ENCODE results near the gene PPARD.

The PPARD gene

GRCh38 chr6:35358086-35358485 is 15.7 kb downstream of the PPARD start:
- no peak for DNase-seq

GRCh38 chr6:35359346-35359743 is 17.0 kb downstream of the PPARD start:
- no peak for DNase-seq

- DNase-seq, result no peak
Observed at GRCh38 chr6:35359744-35360348, 17.5 kb downstream of the PPARD start.

DNA sequence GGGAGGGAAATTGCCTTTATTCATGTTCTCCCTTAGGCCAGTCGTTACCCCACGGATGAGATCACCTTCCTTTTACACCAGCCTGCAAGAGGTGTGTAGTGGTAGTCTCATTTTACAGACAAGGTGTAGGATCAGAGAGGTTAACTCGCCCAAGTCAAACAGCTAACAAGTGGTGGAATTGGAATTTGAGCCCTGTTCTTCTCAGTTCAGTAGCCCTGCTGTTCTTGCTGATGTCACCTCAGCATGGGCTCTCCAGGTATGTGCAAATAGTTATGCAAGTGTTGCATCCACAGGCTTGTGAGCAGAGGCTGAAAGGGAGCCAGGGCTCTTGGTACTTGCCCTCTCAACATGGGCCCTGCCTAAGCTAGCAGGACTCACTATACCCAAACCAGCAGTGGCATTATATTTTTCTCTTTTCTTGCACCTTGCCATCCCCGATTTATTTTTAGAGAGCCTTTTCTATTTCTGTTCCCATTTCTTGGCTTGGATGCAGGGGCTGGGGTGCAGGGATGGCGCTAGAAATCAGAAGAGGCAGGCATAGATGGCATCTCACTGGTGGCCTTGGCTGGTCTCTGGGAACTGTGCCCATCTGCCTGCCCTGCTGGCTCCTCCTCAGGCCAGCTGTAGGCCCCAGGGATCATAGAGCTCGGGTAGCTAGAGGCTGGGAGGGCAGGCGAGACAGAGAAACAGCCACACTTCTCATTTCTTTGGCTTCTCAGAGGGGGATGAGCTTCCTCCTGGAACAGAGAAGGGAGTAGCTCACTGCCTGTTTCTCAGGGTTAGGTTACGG is 18.2 kb downstream of the PPARD start:
- no peak for DNase-seq

DNA sequence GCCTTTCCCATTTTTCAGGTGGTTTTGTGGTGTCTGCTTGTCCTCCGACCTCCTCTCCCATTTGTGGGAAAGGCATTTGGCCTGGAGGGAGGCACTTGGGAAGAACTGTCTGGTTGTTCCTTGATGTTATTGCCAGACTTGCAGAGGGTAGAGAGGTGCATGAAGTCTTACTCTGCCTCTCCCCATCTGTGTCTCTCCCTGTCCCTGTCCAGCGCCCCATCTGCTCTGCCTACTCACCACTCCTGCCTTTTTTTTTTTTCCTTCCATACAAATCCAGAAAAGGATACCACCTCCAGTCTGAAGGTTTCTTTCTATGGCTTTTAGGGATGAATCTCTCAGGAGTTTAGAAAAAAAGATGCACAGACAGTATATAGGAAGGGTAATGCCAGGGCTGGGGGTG is 19.8 kb downstream of the PPARD start:
- no peak for DNase-seq

DNA sequence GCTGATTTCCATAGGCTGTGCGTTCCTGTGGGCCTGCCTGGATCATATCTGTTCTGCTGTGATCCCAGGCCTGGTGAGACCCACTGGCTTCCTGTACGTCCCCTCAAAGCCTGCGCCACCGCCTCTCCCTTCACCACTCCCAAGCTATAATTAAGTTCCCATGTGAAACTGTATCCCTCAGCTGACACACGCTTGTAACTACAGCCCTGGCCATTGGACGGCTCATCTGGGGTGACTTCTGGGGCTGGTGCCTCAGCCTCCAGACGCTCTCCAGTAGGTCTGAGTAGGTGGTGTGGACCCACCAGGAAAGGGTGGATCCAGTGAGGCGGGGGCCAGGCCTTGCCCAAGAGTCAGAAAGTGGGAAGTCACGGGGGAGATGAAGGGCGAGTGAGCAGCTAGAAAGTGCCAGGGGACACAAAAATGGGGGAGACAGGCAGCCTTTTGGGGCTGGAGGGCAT is 21.0 kb downstream of the PPARD start:
- no peak for DNase-seq

GRCh38 chr6:35365594-35366203 is 23.3 kb downstream of the PPARD start:
- DNase-seq, result no peak

DNA sequence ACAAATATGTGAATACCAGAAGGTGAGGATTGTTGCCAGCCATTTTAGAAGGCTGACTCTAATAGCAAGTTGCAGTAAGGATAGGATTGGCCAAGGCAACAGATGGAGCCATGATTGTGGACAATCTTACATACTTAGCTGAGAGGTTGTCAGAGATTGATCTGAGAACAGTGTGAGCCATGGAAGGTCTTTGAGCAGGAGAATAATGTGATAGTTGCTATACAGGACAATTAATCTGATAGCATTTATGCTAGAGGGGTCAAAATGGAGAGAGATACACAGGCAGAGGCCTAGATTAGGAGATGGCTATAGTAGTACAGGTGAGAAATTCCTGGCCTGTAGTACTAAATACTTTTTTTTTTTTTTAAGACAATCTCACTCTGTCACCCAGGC is 23.8 kb downstream of the PPARD start:
- DNase-seq, result no peak

DNA sequence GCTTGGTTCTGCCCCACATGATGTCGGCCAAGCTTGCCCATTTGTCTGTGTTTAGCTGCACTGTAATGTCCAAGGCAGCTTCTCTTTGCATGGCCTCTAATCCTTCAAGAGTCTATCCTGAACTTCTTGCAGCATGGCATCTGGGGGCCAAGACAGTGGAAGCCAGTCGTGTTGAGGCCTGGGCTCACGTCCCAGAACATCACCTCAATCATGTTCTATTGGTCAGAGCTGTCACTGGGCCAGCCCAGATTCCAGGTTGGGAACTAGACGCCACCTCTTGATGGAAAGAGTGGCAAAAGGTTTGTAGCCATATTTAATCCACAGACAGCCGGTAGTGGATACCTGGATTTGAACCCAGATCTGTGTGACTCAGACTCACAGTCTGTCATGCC is 25.3 kb downstream of the PPARD start:
- DNase-seq, result no peak

- DNase-seq, result no peak
Observed at GRCh38 chr6:35368038-35368887, 25.9 kb downstream of the PPARD start.

GRCh38 chr6:35370124-35370741 is 27.9 kb downstream of the PPARD start:
- no peak for DNase-seq

- no peak for DNase-seq
Observed at GRCh38 chr6:35370785-35371493, 28.6 kb downstream of the PPARD start.

GRCh38 chr6:35371494-35372262 is 29.3 kb downstream of the PPARD start:
- no peak for DNase-seq

GRCh38 chr6:35372633-35373032 is 30.3 kb downstream of the PPARD start:
- DNase-seq, result no peak

GRCh38 chr6:35376281-35376680 is 33.9 kb downstream of the PPARD start:
- DNase-seq, result no peak

DNA sequence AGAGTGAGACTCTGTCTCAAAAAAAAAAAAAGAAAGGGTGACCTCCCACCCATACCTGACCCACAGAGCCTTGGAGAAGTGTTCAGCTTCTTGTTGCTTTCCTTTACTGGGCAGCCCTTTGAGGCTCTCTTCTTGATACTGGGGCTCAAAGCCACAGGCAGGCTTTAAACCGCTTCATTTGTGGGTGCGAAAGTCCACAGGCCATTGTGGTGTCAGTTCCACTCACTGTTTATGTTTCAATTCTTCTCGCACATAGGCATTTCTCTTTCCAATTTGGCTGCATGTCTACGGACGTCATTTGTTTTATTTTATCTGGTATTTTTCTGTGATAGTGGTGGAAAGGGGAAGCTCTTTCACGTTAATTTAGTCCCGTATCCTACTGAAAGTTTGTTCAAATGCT is 34.6 kb downstream of the PPARD start:
- DNase-seq, result no peak

DNA sequence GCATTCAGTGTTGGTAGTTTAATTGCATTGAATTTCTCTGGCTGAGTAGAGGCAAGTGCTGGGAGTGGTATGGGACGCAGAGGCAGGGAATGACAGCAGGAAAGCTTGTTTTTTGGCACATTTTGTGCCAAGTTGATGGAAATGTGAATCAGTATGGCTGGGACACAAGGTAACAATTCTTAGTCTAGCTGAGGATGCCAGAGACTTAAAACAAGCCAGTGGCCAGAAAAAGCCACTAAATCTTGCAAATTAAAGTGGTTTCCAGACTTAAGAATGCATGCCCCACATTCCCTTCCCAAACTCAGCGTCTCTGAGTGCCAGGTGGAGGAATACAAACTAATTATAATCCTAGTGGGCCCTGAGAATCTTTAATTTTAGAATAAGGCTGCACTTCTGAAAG is 35.9 kb downstream of the PPARD start:
- DNase-seq, result no peak

DNA sequence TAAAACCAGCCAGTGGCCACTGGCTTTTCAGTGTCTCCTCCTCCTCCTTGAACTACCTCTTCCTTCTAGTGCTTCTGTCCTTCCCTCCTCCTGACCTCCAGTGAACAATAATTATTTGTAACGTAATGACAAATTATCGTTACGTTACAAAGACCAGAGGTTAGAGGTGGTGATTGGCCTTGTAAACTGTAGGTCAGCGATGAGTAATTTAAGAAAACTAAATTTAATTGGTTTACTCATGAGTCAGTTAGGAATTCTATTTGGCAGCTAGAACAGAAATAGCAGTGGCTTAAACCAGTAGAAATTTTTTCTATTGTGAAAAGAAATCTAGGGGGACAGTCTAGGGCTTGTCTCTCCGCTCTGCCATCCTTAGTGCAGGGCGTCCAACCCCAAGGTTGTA is 38.8 kb downstream of the PPARD start:
- DNase-seq, result no peak

DNA sequence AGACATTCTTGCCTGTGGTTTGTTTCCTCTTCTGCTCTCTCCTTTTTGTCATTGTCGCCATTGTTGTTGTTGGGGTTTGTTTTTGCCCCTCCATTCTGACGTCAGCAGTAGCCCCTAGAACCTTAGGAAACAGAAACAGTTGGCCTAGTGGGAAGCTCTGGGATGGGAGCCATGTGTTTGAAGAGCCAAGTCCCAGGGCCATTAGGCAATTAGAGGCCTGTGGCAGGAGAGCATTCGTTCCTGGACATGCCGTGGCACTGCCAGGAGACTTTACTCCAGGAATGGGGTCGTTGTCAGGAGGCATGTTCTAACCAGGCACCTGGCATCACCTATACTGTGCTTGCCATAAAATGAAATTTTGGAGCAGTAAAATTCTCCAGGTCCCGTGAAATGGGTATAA is 39.7 kb downstream of the PPARD start:
- no peak for DNase-seq

DNA sequence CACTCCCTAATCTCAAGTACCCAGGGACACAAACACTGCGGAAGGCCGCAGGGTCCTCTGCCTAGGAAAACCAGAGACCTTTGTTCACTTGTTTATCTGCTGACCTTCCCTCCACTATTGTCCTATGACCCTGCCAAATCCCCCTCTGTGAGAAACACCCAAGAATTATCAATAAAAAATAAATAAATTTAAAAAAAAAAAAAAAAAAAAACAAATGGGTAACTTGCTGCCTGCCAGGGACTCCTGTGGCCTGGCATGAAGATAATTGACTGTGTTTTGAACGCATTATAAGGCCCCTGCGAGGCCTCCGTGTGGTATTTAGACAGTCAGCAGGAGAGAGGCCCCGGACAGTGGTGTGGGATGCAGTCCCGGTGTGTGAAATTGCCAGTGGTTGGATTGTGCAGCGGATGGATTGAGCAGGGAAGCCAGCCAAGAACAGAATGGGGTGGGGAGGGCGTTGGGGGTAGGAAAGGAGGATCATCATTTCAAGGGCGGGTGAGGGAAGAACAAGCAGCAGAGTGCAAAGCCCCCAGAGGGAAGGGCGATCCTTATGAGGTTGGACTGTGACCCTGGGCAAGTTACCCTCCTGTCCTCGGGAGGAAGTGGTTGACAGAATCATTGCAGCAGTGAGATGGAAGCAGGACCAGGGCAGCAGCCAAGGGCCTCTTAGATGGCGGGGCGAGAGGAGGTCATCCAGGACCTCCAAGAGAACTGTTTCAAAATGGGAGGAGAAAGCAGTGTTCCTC is 43.3 kb downstream of the PPARD start:
- no peak for DNase-seq

DNA sequence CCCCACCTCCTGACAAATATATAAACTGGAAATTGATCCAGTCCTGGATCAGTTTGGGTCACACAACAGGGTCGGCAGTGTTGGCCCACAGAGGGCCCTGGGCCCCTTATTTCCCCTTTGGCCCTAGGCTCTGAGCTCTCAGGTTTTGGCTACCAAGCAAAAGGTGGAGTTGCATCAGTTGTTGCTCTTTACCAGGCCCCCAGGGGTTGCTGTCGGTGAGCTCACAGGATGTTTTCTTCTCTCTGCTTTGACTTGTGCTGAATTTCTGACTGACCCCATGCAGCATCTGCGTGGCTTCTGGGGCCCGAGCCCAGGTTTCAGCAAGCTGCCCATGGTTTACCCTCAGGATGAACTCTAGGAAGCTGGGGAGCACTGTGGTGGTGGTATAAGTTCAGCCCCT is 44.6 kb downstream of the PPARD start:
- DNase-seq, result no peak
